ENCODE data around the gene ABTB2.

Gene ABTB2

DNA sequence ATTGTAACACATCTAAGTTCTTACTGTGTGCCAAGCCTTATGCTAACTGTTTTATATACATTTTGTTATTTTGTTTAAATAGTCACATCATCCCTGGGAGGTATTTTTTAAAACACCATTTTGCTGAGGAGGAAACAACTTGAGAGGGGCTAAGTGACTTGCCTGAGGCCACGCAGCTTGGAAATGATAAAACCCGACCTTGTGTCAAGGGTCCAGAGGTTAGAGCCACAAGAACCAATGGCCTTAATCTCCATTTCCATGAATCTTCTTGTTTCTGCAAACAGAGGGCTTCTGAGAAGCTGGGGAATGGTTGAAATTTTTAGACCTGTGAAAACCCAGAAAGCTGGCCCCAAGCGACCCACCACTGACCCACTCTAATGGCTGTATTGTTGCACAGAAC, 16.7 kb downstream of the ABTB2 start:
- DNase-seq = no peak

DNA sequence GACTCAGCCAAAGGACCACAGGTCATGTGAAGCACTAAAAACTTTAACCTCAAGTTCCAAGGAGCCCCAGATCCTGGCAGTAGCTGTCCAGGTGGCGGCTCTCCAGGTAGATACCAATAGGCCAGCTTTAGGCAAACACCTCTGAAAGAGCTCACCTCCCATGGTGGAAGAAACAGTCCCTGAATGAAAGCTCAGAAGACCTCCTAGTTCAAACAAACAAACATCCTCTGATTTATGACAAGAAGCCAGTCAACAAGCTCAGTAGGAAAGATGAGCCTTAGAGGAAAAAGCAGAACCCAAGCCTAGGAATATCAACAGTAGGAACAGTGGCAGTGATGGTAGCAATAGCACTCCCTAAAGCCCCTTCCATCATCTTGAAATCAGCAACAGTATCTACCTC, 17.2 kb downstream of the ABTB2 start:
- no peak for DNase-seq

- peak; percentile 69 to 75 for DNase-seq
Observed at GRCh38 chr11:34339149-34340064, 18.4 kb downstream of the ABTB2 start.

DNA sequence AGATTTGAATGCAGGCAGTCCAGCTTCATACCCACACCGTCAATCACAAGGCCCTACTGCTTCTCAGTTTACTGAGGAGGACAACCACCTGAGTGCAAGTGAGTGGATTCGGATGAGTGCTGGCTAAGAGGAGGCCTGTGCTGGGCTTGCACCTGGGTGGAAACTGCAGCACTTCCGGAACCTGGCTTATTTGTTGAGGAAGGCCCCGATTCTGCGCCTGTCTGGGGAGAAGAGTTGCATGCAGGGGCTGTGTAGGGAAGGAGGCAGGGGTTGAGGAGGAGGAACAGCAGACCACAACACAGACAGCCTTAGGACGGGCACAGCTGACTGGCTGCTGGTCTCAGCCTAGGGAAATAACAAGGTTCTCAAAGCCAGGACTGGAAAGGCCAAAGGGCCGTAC, 20.8 kb downstream of the ABTB2 start:
- no peak for DNase-seq

DNA sequence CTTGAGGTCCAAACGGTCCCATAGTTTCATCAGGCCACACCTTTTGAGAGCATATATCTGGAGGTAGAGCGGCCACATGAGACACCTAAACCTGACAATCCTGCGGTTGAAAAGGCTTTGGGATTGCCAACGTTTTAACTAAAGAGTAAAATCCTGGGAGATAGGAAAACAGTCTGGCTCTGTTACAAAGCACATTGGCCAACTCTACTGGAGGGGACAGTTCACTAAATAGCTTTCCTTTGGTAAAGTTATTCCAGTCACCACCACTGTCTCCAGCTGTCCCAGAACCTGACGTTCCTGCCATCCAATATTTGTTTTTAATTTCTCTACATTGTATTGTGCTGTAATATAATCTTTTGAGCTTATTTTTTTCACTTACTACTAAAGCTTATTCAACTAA, 22.0 kb downstream of the ABTB2 start:
- no peak for DNase-seq

DNA sequence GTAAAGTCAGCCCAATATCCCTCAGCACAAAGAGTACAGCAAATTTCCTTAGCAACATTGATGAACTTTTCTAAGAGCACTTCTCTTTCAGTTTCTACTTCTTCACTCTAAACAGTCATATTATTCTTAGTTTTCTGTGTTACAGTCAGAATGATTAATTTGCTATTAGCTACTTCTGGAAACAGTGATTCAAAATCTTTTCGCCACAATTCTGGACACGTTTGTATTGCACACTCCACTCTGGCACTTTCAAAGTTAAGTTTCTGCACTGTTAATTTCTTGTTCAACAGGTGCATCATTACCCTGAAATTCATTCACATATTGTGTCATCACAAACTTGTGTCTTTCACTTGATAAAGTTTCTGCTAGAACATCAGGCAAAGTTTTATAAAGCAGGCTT, 22.5 kb downstream of the ABTB2 start:
- no peak for DNase-seq

- DNase-seq = no peak
Observed at GRCh38 chr11:34333787-34334186, 24.0 kb downstream of the ABTB2 start.

- DNase-seq = peak in 1 of 2 donors; percentile 27
Observed at GRCh38 chr11:34332524-34332923, 25.3 kb downstream of the ABTB2 start.

DNA sequence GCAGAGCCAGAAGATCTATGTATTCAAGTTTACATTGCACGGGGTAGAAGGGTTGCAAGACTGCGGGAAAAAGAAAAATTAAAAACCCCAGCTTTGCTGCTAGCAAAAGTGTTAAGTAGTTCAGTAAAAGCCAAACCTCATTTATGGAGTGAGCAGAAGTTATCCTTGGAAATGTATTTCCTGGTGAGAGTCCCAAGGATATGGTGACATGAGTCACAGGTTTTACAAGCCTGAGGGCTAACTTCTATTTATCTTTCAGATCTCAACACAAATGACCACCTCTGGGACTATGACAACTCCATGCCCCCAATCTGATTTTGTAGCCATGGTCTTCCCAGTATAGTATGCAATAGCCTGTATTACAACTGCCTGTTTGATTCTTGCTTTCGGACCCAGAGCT, 26.1 kb downstream of the ABTB2 start:
- no peak for DNase-seq

DNA sequence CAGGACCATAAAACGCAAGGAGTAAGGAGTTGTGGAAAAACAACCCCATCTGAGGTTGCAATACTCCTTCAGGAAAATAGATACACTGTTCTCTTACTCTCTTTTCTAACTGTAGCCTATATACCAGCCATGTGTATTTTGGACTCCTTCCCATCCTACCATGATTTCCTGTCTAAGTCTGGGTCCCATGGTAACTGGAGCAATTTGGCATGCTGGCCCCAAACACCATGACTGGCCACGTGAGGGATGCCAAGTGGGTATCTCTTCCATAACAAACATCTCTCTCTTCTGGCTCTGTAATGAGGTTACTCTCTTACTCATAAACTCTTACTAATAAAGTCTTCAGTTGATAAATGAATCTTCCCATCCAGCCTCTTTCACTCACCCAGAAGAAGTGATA, 26.5 kb downstream of the ABTB2 start:
- no peak for DNase-seq

- DNase-seq = no peak
Observed at GRCh38 chr11:34330653-34331052, 27.2 kb downstream of the ABTB2 start.

- DNase-seq = no peak
Observed at GRCh38 chr11:34329876-34330275, 27.9 kb downstream of the ABTB2 start.

GRCh38 chr11:34328632-34328910, 29.2 kb downstream of the ABTB2 start:
- DNase-seq = no peak

GRCh38 chr11:34327804-34328631, 29.8 kb downstream of the ABTB2 start:
- DNase-seq = no peak

- DNase-seq = no peak
Observed at GRCh38 chr11:34324466-34324865, 33.3 kb downstream of the ABTB2 start.

DNA sequence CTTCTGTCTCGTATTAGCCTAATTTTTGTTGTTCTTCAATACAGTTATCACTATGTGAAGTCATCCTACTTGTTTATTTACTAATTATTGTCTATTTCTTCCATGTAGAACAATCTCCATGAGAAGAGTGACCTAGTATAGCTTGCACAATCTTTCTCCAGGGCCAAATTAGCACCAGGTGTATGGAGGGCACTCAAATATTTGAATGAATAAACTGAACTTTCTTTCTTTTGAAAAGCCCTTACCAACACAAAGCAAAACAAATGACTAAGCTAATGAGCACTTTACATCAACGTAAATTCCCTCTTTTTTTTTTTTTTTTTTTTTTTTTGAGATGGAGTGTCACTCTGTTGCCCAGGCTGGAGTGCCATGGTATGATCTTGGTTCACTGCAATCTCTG, 34.2 kb downstream of the ABTB2 start:
- no peak for DNase-seq

GRCh38 chr11:34318111-34319037, 39.4 kb downstream of the ABTB2 start:
- DNase-seq = peak in 1 of 2 donors; percentile 9

GRCh38 chr11:34317666-34318065, 40.1 kb downstream of the ABTB2 start:
- no peak for DNase-seq

DNA sequence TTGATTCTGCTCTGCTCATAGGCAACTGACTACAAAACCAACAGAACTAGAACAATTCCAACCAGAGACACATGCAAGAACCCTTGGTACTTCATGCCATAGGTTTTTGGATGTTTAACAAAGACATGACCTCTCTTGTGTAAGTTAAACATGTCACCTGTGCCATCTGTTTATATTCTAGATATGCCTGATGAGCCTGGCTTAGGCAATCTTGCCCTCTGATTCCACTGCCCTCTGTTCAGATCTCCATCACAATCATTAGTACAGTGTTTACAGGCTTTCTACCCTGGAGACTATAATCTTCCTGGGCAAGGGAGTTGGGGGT, 40.8 kb downstream of the ABTB2 start:
- no peak for DNase-seq

DNA sequence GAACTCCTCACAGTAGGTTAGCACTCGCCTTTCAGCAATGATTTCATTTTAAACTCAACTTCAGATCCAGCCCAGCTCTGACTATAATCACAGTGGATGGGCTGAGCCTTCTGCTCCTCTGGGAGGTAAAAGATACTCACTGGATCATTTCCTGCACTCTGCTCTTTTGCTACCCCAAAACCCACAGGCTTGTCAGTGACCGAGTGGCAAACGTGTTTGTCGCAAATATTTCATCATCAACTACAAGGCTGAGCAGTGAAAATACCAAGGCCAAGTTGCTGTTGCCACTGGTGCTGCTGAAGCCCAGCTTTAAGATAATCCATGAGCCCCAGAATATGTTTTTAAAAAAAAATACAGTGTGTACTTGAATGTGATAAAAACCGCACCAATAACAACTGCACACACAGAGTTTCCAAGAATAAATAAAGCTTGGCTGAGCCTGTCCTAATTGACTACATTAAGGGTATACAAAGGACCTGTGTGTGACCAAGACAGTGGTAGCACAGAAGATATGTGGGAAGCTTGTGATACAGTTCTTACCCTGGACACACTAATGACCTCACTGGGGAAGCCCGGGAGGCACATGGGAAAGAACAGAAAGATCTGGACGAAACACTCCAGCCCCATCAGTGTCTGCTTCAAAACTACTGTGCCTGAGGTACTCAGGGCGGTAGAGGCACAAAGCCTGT, 41.3 kb downstream of the ABTB2 start:
- peak in 1 of 2 donors; percentile 24 for DNase-seq

GRCh38 chr11:34315394-34315793, 42.4 kb downstream of the ABTB2 start:
- DNase-seq = no peak

GRCh38 chr11:34314936-34315335, 42.9 kb downstream of the ABTB2 start:
- no peak for DNase-seq

All from inflammatory macrophage (primary cell).